Left ventricle myocardium inferior (tissue), 1 donor: ENCODE results near the gene NR1I3. TPM values are rescaled to one million over a fixed set of nuclear protein-coding genes. Genes with fewer than 3 reads are reported as not detected.

Experiments
- DNase-seq: peaks from one replicate; pipeline ENCODE4 v3.0.0-alpha.2; 2020
- H3K27ac ChIP-seq: fragments of 200-600 bp; replicated peaks from 2 replicates; pipeline ENCODE4 v1.8.0; 2021
- H3K27me3 ChIP-seq: fragments of 200-600 bp; 2 replicates; pipeline ENCODE4 v1.8.0; 2021; ENCODE audit warnings: low read depth
- H3K36me3 ChIP-seq: fragments of 200-600 bp; 2 replicates; pipeline ENCODE4 v1.8.0; 2021
- H3K4me1 ChIP-seq: fragments of 200-600 bp; 2 replicates; pipeline ENCODE4 v1.8.0; 2021
- H3K4me3 ChIP-seq: fragments of 200-600 bp; 2 replicates; pipeline ENCODE4 v1.8.0; 2021; ENCODE audit warnings: mild to moderate bottlenecking, moderate library complexity
- H3K9me3 ChIP-seq: fragments of 200-600 bp; replicated peaks from 2 replicates; pipeline ENCODE4 v1.8.0; 2021
- intact Hi-C: fragments of 100-400 bp; cut with micrococcal nuclease; formaldehyde crosslinking; loops from one replicate; pipeline ENCODE4 v1.11.0; 2022
- long read RNA-seq: library from polyadenylated mRNA; unstranded; transcript quantifications from one replicate; pipeline ENCODE4 v2.0.0, GENCODE V29; 2021
- total RNA-seq: library from RNA; stranded (reverse); fragmentation: NEBNext Ultra II Directional; extraction: Animal tissue kit (Norgen Biotek cat#: 25700); gene quantifications from one replicate; pipeline ENCODE4 v1.2.1, GENCODE V29; 2021
- TF ChIP-seq, protein P1 (sequence below): fragments of 200-600 bp; IDR thresholded peaks from 2 replicates; pipeline ENCODE4 v1.8.0; 2021; ENCODE audit warnings: antibody characterized with exemption, mild to moderate bottlenecking, borderline replicate concordance
- donor health status: DM: no; HTN: yes; CAD: no; lungs with severe emphysema.

Gene NR1I3, protein sequence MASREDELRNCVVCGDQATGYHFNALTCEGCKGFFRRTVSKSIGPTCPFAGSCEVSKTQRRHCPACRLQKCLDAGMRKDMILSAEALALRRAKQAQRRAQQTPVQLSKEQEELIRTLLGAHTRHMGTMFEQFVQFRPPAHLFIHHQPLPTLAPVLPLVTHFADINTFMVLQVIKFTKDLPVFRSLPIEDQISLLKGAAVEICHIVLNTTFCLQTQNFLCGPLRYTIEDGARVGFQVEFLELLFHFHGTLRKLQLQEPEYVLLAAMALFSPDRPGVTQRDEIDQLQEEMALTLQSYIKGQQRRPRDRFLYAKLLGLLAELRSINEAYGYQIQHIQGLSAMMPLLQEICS
- not detected for total RNA-seq
- long read RNA-seq, partial matches to known transcripts, result 0 of 1 reads
- long read RNA-seq, other reads (novel, unspliced or antisense), result 1 of 1 reads

DNA sequence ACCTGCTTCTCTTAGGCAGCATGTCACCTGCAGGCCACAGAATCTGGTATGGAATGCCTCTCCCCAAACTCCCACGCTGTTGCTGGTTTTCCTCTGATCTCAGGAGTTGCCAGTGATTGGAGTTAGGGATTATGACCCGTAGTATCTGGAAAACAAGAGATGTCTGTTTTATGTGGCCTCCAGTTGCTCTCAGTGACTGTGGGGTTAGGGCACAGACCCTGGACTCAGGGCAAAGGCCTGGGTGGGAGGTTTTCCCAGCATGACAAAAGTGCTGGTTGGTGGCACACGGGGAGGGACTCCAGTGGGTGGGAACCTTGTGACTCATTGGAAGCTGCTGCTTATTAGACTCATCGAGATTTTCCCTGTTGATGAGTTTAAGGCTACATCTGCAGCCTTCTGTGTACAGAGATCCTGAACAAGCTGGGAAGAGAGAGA is at the start of gene NR1I3:
NR1I3 (minus strand) TSS at position 165 of the 435 bp plus-strand sequence. CDS start 1,638 bp downstream, outside the sequence.
- no peak for DNase-seq
- no peaks in the 10 kb centered on the region for H3K36me3 ChIP-seq
- H3K9me3 ChIP-seq, result no peaks in the 10 kb centered on the region
- no peak within 1 kb of the TSS for H3K4me3 ChIP-seq
- H3K4me1 ChIP-seq, result no peaks in the 10 kb centered on the region
- TF ChIP-seq, protein P1, sequence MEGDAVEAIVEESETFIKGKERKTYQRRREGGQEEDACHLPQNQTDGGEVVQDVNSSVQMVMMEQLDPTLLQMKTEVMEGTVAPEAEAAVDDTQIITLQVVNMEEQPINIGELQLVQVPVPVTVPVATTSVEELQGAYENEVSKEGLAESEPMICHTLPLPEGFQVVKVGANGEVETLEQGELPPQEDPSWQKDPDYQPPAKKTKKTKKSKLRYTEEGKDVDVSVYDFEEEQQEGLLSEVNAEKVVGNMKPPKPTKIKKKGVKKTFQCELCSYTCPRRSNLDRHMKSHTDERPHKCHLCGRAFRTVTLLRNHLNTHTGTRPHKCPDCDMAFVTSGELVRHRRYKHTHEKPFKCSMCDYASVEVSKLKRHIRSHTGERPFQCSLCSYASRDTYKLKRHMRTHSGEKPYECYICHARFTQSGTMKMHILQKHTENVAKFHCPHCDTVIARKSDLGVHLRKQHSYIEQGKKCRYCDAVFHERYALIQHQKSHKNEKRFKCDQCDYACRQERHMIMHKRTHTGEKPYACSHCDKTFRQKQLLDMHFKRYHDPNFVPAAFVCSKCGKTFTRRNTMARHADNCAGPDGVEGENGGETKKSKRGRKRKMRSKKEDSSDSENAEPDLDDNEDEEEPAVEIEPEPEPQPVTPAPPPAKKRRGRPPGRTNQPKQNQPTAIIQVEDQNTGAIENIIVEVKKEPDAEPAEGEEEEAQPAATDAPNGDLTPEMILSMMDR, result no peak
- H3K27ac ChIP-seq, result no peak within 1 kb of the TSS
- intact Hi-C loops, result no loop called here
- H3K27me3 ChIP-seq, result no peaks in the 10 kb centered on the region

DNA sequence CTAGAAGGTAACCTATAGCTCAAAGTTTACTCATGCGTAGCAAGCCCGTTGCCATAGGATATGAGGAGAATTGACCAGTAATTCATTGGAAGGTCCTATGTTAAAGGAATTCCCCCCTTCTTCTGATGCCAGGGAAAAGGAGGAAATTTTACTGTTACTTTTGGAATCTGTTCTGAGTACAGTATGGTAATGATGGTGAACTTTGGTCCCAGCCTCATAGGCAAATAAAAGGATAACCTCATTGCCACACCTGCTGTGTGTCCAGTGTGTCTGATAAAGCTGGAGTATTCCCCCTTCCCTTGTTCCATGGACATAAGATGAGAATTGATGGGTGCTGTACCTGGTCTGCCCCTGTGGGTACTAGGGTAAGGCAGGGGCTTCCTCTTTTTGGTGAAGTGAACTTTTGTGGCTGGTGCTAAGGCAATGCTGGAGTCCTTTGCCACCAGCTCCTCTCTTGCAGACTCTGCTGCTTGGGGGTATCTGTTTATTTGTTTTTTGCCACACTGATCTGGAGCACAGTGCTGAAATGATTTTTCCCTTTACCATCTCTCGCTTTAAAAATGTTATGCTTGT is 49.6 kb upstream of the NR1I3 start:
- H3K9me3 ChIP-seq, result no peaks in the 10 kb centered on the region
- DNase-seq, result no peak
- TF ChIP-seq, protein P1, result no peak
- peaks cover 4% of the 10 kb centered on the region for H3K27me3 ChIP-seq
- no peaks in the 10 kb centered on the region for H3K36me3 ChIP-seq
- no peak overlapping the region for H3K27ac ChIP-seq
- no peaks in the 10 kb centered on the region for H3K4me1 ChIP-seq
- intact Hi-C loops, result no loop called here
- H3K4me3 ChIP-seq, result no peak overlapping the region

DNA sequence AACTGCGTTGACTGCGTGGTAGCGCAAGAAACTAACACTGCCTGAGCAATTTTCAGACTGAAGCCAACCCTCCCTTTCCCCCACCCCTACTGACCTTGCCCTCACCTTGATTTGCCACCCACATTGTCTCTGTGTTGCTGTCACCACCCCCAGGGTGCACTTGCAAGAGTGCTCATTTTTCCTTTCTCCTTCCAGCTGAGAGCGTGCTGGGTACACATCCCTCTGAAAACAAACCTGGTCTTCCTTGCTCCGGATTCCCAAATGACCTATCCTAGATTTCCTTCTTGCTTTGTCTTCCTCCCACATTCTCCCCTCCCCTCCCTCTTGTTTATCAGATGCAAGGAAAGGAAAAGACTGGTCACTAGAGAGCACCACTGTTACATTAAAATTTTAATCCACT is 47.5 kb upstream of the NR1I3 start:
- Histone ChIP-seq H3K27me3 (peaks cover 4% of the 10 kb centered on the region), H3K36me3 (no peaks in the 10 kb centered on the region), H3K4me3 (no peak overlapping the region), H3K27ac (no peak overlapping the region), H3K4me1 (no peaks in the 10 kb centered on the region), H3K9me3 (no peaks in the 10 kb centered on the region)
- DNase-seq, result no peak
- TF ChIP-seq, protein P1, result no peak
- intact Hi-C loops, result no loop called here

DNA sequence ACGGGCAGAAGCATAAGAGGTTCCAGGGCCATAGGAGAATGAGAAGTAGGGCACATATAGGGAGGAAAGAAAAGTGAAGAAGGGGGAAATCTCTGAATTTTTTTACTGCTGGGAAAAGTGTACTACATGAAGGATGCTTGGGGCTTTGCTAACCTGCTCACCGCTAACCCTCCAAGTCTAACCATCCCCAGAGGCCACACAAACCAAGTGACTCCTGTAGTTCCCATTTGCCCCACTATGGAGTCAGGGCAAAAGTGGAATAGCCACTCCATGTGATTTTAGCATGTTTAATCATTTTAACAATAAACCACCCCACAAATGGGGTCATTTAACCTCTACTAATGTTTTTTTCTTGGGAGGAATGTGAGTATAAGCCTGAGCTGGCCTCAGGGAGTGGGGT is 47.1 kb upstream of the NR1I3 start:
- intact Hi-C loops, result no loop called here

DNA sequence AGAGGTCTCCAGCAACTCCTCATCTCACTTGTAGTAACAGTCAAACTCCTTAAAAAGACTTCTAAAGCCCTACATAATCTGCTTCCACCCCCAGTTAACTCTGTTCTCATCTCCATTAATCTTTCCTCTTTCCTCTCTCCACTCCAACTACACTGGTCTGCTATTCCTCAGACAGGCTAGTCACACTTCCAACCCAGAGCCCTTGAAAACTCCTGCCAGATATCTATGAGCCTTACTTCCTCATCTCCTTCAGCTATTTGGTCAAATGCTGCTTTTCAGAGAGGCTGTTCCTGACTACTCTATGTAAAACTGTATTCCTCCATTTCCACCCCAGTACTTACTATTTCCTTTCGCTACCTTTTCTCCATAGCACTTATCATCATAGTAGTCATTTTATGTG is 45.0 kb upstream of the NR1I3 start:
- TF ChIP-seq, protein P1, result no peak
- Histone ChIP-seq H3K4me3 (no peak overlapping the region), H3K36me3 (no peaks in the 10 kb centered on the region), H3K9me3 (no peaks in the 10 kb centered on the region), H3K27ac (no peak overlapping the region), H3K27me3 (peaks cover 4% of the 10 kb centered on the region), H3K4me1 (no peaks in the 10 kb centered on the region)
- DNase-seq, result no peak
- intact Hi-C loops, result no loop called here

More for the DNA sequence above, 47.1 kb upstream of the NR1I3 start:
- no peak overlapping the region for H3K27ac ChIP-seq
- peaks cover 4% of the 10 kb centered on the region for H3K27me3 ChIP-seq
- no peaks in the 10 kb centered on the region for H3K4me1 ChIP-seq
- TF ChIP-seq, protein P1, result no peak
- H3K36me3 ChIP-seq, result no peaks in the 10 kb centered on the region
- no peaks in the 10 kb centered on the region for H3K9me3 ChIP-seq
- DNase-seq, result no peak
- no peak overlapping the region for H3K4me3 ChIP-seq
